Bronchial smooth muscle cell (primary cell): ENCODE results near the gene ZNF736. TPM values are rescaled to one million over a fixed set of nuclear protein-coding genes. Genes with fewer than 3 reads are reported as not detected.

Source experiments
- total RNA-seq: library from RNA; depleted of rRNA; stranded (reverse); fragments of >200 nt; gene quantifications from 2 replicates; pipeline ENCODE4 v1.2.1, GENCODE V29; 2014

The ZNF736 gene
- total RNA-seq: 5.8 and 8.8 TPM in 2 replicates

GRCh38 chr7:64313740-64314491 lies at the start of gene ZNF736:
Gene ZNF736, plus strand, starts transcription at chr7:64313961. Its CDS starts 190 bp downstream, at chr7:64314151.

Other genes starting within 250 kb of the ZNF736 start
- not detected in 2 replicates for gene ZNF735, start 106.8 kb upstream of the ZNF736 start, total RNA-seq
- gene ZNF679, start 85.5 kb upstream of the ZNF736 start, total RNA-seq: not detected in 2 replicates
- 2.7 and 7.3 TPM in 2 replicates for gene ZNF680, start 249.1 kb downstream of the ZNF736 start, total RNA-seq